ENCODE measurements around the gene TPCN1.

Gene TPCN1

DNA sequence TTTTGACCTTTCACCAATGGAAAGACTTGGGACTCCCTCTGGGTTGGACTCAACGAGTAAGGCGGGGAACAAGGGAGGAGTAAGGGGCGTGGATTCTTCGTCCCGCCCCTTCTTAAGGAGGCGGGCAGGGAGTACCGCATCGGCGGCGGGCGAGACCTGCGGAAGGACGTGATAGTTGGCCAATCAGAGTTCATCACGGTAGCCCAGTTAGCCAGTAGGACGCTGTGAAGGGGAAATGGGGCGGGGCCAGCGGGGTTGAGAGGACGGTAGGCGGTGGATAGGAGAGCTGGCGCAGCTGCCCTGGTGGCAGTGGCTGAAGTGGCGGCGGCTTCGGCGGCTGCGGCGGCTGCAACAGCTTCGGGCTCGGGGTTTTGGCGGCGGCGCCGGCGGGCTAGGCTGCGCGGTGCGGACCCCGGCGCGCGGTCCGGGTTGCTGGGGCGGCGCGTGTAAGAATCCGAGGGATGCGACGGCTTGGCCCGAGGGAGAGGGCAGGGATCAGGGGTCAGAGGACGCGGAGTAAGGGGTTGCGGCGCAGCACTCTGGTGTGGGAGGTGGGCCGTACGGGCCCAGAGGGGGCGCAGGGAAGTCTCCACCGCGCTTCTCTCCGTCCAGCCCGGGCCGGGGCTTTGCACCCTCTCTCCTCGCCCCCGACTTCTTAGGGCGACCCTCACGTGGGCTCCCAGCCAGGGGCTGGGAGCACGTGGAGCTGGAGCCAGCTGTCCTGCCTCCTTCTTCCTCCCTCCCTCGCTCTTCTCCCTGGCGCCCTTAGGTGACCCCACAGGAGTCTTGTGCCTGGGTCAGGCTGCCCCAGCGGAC is at the start of gene TPCN1:
Gene TPCN1, plus strand, starts transcription at position 284 of the 816 bp plus-strand sequence. CDS start 5,389 bp downstream, outside the sequence.
- peak; percentile 100 for DNase-seq

DNA sequence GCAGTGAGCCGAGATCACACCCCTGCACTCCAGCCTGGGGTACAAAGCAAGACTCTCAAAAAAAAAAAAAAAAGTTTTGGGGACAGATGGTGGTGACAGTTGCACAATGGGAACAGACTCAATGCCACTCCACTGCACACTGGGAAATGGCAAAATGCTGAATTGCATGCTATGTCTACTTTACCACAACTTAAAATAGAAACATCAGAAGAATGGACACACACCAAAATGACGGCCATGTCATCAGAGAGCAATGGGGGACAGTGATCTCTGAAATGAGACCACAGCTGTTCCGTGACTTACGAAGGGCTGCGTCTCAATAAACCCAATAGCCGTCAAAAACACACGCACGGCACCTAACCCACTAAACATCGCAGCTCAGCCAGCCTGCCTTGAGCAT is 49.7 kb upstream of the TPCN1 start:
- no peak for DNase-seq

DNA sequence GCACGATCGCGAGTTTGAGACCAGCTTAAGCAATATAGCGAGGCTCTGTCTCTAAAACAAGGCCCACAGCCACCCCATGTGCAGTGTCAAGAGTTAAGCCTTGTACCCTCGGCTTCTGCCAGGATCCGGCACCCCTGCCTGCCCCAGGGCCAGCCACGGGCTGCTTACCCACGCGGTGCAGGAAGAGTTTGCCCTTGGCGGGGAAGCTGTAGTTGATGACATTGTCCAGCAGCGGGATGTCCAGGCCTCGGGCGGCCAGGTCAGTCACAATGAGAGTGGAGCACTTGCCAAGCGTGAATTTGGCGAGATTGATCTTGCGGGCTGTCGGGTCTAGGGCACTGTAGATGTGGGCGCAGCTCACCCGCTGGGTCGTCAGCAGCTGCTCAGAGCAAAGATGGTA is 49.1 kb upstream of the TPCN1 start:
- DNase-seq = no peak

DNA sequence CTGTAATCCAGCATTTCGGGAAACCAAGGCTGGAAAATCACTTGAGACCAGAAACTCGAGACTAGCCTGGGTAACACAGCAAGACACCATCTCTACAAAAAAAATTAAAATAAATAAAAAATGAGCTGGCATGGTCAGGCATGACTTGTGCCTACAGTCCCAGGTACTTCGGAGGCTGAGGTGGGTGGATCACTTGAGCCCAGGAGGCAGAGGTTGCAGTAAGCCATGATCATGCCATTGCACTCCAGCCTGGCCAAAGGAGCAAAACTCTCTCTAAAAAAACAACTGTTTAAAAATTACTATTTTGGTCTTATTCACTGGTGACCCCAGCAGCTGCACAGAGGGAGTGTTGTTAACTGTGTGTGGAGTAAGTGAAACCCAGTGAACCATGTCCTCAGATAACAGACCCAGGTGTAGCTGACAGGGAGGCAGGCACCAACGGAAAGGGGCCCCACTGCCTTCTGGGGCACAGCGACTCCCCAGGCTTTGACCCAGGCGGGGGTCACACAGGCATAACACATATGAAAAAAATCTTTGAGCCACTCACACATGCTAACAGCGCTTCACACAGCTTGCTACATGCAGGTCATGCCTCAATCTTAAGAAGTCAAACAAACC is 48.1 kb upstream of the TPCN1 start:
- no peak for DNase-seq

DNA sequence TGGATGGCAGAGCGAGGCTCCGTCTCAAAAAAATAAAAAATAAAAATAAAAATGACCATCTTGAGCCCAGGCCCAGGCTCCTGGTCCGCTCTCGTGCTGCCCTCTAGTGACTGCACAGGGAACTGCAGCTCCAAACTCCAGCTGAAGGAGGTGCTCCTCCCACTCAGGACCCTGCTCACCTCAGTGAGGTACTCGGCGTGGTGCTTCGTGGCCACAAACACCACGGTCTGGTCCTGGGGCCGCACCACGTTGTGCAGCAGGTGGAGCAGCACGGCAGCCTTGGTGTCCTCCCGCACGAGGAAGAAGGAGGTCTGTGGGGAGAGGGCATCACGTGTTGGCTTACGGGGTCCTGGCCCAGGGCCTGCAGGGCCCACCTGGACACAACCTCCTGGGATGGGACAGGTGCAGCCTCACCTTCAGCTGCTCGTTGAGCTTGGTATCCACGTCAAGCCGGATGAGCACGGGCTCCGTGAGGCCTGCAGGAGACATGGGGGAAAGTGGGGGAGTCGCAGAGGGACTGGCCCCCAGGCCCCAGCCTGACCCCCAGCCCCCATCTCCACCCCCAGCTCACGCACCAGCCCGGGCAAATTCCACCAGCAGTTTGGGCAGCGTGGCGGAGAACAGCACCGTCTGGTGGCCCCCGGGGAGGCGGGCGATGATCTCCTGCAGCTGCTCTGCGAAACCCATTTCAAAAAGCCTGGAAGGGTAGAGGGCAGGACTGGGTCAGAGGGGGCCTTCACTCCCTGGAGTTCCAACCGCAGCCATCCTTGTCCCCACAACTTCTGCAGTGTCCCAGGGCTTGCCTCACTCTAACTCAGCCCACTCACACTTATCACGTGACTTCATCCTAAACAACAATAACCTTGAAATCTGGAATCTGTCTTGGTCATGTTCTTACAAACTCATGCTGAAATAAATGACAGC is 46.5 kb upstream of the TPCN1 start:
- peak; percentile 82 for DNase-seq

DNA sequence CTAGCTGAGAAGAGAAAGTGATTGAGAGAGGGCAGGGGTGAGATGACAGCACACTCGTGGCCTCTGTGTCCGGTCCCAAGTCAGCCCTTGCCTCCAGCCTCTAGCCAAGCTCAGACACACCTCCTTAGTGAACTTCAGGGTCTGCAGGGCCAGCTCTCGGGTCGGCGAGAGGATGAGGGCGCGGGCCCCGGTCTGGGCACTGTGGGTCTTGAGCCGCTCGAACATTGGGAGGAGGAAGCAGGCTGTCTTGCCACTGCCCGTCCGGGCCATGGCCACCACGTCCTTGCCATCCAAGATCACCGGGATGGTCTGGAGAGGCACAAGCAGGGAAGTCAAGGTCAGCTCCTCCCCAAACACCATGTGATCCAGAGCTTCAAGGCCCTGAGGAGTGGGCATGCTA is 42.2 kb upstream of the TPCN1 start:
- DNase-seq = no peak

DNA sequence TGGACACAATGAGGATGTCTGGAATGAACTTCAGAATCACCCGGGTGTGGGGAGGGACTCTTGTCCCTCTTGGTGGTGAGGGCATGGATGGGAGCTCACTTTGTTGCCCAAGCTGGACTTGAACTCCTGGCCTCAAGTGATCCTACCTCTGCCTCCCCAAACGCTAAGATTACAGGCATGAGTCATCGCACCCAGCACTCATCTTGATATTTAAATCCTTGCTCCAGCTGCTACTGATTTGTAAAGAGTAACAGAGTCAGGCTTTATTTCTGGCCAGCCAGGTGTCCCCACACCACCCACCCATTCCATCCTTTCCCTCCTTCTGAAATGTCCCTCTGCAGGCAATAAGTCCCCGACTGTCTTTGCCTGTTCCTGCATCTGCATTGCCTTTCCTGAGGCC is 40.9 kb upstream of the TPCN1 start:
- DNase-seq = no peak

DNA sequence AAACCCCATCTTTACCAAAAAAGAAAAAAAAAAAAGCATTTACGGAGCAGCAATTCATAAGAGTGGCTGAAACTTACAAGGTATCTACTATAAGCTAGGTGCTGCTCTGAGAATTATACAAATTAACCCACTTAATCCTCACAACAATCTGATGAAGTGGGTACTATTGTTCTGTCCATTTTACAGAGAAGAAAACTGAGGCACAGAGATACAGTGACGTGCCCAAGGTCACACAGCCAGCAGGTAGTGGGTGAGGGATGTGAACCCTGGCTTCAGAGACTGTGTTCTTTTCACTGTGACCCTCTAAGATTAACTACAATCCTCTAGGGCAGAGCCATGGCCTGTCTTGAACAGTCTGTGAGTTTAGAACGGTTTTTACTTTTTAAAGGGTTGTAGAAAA is 39.3 kb upstream of the TPCN1 start:
- no peak for DNase-seq

DNA sequence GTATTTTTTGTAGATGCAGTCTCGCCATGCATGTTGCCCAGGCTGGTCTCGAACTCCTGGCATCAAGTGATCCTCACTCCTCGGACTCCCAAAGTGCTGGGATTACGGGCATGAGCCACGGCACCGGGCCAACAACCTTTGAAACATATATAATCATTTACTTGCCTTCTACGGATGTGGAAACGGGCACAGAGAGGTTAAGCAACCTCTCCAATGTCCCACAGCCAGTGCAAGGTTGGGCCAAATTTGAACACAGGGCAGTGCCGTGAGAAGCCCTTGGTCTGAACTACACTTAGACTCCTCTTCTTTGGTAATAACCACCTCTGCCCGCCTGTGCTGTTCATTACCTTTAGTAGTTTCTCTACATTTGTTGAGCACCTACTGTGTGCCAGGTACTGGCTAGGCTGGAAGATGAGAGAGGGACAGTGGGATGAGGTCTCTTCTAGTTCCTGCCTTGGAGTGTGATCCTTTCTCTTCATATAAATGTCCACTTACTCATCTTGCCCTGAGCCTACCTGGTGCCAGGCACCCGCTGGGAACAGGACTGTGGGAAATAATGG is 38.2 kb upstream of the TPCN1 start:
- DNase-seq = no peak

DNA sequence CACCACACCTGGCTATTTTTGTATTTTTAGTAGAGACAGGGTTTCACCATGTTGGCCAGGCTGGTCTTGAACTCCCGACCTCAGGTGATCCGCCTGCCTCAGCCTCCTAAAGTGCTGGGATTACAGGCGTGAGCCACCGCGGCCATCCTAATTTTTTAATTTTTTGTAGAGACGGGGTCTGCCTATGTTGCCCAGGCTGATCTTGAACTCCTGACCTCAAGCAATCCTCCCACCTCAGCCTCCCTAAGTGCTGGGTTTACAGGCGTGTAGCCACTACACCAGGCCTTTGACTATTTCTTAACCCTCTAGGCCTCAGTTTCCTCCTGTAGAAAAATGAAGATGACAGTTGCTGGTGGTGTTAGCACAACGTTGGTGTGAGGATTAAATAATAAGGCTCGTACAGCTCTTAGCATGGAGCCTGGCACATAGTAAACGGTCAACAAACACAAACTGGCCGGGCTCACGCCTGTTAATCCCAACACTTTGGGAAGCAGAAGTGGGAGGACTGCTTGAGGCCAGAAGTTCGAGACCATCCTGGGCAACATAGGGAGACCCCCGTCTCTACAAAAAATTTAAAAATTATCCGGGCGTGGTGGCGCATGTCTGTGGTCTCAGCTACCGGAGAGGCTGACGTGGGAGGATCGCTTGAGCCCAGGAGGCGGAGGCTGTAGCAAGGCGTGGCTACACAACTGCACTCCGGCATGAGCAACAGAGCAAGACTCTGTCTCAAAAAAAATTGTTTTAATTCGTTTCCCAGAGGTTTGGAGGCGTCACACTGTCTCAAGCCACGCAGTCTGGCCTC is 37.0 kb upstream of the TPCN1 start:
- no peak for DNase-seq

DNA sequence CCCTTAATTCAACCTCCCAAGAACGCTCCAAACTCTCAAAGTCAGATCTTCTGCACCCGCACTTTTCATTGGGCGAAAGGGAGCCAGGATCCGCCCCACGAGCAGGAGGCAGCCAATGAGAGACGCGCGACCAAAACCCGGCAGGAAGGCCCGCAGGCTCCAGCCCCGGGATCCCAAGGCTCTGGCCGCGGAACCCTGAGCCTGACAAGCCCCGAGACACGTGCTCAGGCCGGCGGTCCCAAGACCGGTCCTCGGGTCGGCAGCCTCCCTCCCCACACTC is 36.4 kb upstream of the TPCN1 start:
- DNase-seq = peak; percentile 97

DNA sequence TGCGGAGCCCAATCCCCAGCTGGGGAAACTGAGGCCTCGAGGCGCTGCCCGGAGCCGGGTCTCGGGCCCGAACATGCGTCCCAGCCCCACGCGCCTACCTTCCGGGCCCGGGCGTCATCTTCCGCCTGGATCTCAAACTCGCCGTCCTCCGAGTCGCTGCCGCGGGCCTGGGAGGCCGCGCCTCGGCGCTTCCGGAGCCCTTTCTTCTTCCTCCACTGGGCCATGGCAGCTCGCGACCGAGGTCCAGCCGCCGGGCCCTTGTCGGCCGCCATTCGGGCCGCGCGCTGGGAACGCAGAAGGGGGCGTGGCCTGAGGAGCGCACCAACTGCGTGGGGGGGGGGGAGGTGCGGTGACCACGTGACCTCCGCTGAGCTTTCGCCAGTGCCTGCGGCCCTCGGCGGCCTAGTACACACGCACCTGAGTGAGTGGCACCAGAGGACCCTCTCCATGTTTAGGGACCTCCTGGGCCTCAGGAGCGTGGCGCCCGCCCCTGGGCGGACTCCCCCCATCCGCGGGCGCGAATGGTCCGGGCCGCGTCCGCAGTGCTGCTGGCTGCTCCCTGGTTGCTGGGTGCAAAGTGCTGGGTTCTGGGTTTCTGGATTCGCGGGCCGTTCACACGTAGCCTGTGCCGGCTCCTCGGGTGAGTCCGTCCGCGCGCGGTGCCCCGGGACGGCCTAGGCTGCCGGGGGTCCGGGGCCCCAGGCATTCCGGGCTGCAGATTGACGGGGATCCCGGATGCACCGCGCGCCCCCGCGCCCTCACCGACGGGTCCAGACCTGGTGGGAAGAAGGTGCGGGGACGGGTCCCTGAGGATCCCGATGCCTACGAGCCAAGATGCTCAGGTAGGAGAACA is 35.9 kb upstream of the TPCN1 start, which contains the start of the genes DDX54 and RITA1:
Gene DDX54, minus strand, starts transcription at position 299 of the 853 bp plus-strand sequence. Its CDS starts 27 bp downstream, at position 272.
Gene RITA1, plus strand, starts transcription at position 542 of the 853 bp plus-strand sequence. CDS start 1,026 bp downstream, outside the sequence.
- peak; percentile 88 for DNase-seq

DNA sequence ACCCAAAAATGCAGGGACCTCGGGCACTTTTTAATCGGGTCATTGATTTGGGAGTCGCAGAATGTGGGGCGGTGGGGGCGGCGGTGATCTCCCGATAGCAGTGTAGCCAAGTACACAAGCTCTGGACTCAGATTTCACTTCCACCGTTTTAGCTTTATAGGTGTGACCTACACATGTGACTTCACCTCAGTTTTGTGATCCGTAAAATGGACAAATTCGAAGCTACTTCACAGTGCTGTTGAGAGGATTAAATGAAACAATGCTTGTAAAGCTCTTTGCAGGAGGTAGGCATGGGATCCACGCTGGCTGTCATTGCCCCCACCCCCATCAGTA is 35.3 kb upstream of the TPCN1 start:
- peak; percentile 67 for DNase-seq

DNA sequence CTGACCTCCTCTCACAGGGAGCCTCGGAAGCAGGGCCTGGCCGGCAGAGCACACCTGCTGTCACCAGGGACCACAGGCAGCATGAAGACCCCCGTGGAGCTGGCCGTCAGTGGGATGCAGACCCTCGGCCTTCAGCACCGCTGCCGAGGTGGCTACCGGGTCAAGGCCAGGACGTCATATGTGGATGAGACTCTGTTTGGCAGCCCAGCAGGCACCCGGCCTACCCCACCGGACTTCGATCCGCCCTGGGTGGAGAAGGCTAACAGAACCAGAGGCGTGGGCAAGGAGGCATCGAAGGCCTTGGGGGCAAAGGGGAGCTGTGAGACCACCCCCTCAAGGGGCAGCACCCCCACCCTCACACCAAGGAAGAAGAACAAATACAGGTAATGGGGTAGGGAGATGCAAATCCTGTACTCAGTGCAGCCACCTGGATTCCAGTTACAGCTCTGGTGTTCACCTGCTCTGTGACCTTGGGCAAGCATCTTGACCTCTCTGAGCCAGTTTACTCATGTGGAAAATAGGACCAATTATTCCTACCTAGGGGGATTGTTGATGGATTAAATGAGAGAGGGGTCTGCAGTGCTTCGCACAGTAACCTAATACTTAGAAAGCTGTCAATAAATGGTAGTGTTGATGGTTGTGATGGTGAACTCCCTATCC is 34.5 kb upstream of the TPCN1 start:
- no peak for DNase-seq

DNA sequence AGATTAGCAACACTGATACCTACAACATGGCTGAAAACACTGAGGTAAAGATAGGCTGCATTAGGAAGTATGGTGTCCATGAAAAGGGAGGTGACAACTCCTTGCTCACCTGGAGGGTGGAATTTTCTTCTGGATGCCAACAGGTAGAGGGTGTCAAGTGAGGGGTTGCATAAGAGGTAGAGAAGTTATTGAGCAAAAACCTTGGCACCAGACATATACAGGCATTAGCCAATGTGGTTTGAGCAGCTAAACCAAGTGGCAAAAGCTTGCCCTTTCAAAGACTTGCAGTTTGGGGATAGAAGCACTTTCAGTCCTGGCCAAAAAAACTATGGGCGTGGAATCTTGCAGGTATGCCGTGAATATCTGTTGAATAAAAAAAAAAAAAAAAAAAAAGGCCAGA is 31.9 kb upstream of the TPCN1 start:
- no peak for DNase-seq

DNA sequence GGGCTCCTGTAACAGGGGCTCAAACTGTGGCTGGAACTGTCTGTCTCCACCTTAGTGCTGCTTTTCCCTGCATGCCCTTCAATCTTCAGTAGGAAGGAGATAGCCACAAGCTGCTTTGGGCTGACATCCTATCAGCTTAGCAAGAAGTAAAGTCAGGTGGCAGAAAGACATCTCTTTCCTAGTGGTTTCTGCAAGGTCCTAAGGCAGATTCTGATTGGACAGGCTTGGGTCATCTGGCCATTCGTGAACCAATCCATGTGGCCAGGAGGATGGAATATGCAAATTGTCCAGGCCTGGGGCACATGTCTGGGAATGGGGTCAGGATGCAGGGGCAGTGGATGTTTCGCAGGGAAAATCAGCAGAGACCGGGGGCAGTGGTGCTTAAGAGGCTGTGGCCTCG is 30.5 kb upstream of the TPCN1 start:
- DNase-seq = peak; percentile 88

DNA sequence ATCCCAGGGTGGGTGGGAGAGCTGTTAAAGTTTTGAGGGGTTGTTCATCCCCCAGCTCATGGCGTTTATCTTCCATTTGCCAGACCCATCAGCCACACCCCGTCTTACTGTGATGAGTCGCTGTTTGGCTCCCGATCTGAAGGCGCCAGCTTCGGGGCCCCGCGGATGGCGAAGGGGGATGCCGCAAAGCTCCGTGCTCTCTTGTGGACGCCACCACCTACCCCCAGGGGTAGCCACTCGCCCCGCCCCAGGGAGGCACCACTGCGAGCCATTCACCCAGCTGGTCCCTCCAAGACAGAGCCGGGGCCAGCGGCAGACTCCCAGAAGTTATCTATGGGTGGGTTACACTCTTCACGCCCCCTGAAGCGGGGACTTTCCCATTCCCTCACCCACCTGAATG is 30.0 kb upstream of the TPCN1 start:
- peak; percentile 82 for DNase-seq

DNA sequence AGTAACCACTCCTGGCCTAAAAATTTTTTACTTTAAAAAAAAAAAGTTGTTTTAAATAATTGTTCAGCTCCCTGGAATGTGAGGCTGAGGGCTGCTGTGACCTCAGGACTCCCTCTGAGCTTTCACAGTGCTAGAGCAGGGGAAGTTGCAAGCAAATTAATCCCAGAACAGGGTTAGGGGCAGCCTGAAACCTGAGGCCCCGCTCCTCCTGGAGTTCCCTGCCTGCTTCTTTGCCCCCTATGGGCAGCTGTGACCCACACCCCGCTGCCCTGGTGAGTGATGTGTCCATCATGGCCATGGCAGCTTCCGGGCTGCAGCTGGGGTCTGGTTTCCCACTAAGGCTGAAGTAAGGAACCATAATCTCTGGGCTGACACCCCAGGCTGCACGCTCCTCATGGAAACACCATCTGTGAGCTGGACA is 26.3 kb upstream of the TPCN1 start:
- DNase-seq = no peak

DNA sequence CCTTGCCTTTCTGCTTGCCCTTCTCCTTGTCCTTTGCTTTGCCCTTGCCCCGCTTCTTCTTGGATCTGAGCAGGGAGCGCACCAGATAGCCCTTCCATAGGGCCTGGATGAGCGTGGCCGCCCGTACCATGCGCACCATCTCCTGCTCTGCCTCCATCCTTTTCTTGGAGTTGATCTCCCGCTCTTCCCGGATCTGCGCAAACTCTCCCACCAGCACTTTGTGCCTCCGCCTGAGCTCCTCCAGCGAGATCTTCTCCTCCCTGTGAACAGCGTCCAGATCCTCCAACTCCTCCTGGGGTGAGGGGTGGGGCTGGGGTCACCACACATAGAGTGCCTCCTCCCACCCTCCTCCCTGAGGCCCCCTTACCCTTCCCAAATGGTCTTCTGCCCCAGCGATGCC is 25.7 kb upstream of the TPCN1 start:
- DNase-seq = no peak

DNA sequence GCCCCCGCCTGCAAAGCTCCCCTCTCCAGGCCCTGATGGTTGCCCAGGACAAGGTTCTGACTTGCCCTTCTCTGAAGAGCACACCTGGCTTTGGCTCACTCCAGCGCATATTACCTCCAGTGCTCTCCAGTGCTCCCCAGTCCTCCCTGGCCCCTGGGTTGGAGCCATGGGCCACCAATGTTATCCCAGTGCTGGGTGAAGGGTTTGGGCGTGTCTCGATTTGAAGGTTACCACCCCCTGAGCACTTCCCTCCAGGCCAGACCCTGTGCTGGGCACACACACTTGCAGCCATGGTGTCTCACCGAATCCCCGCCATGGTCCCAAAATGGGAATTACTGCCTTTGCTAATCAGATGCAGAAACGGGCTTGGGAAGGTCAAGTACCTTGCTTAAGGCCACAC is 24.7 kb upstream of the TPCN1 start:
- no peak for DNase-seq

DNA sequence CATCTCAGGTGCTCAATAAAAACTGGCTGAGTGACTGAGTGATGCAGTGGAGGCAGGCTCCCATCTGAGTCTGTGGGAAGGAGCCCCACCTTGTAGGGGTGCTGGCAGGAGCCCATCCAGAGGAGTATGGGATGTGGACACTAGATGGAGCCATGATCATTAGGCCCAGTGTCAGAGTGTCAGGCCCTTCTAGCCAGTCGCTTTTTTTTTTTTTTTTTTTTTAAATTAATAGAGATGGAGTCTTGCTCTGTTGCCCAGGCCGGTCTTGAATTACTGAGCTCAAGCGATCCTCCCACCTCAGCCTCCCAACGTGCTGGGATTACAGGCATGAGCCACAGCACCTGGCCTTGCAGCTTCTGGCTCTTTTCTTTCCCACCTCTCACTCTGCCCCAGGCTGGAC is 24.3 kb upstream of the TPCN1 start:
- peak; percentile 93 for DNase-seq

All from hematopoietic multipotent progenitor cell treated with erythropoietin and hydrocortisone succinate and interleukin-3 and kit ligand, for 4 days (in vitro differentiated cells).